GM19372 (cell line): ENCODE measurements around the gene SCGB1C1.
"Not testable (repeated sequence)": the region's sequence is repeated elsewhere in the genome, so short reads cannot be mapped to it uniquely, and the experiment has no call there.

ENCODE experiments used
- ATAC-seq: cut with Tn5 transposase; IDR thresholded peaks from one replicate; pipeline ENCODE4 v1.9.1; 2021; ENCODE audit warnings: mild to moderate bottlenecking, low read depth, moderate library complexity; ENCODE audit not compliant: unreplicated experiment

SCGB1C1 gene

DNA sequence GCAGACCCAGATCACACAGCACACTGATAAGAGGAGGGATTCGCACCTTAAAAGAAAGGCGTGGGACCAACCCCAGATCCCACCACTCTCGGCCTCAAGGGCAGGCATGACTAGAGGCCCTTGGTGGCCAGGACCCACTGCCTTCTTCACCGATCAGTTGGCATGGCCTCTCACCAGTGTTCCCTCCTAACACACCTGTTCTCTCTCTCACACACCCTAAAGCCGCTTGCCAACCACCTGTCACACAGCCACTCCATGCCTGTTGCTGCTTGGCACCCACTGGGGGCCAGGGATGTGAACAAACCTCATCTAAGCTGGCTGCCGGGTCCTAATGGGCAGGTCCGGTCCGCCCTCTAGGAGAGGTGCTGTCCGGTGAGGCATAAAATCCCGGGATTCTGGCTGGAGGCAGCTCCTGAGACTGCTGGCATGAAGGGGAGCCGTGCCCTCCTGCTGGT is at the start of gene SCGB1C1:
TSS of gene SCGB1C1 (plus strand) at position 405 of the 455 bp plus-strand sequence. CDS start at position 427, 22 bp downstream.
- ATAC-seq: not testable (repeated sequence)

DNA sequence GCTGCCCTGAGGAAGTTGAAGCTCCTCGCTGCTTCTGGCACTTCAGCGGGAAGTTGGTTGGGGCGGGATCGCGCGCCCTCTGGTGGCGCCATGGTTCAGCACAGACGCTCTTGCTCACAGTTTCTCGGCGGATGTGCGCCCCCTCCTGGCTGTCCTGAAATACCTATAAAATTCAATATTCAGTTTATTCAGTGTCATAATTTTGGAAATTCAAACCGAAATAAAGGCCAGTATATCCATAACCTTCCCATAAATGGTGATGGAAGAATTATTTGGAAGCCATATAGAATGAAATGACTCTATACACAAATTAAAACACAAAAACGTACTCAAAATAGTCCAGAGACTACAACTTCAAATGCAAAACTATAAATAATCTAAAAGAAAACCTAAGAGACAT is 12.6 kb upstream of the SCGB1C1 start:
- not testable (repeated sequence) for ATAC-seq

DNA sequence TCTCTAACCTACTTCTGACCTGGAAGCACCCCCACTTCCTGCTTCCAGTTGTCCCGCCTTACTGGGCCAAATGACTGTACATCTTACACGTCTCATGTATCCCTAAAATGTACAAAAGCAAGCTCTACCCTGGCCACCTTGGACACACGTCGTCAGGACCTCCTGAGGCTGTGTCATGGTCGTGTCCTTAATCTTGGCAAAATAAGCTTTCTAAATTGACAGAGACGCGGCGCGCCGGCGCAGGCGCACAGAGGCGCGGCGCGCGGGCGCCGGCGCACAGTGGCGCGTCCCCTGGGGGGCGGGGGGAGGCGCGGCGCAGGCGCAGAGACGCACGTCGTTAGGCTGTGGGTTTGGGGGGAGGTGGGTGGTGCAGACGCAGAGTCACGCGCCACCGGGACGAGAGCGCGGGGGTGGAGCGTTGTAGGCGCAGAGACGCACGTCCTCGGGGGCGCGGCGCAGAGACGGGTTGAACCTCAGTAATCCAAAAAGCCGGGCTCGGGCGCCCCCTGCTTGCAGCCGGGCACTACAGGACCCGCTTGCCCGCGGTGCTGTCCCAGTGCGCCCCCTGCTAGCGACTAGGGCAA is 3.6 kb upstream of the SCGB1C1 start:
- ATAC-seq: peak; percentile 13

DNA sequence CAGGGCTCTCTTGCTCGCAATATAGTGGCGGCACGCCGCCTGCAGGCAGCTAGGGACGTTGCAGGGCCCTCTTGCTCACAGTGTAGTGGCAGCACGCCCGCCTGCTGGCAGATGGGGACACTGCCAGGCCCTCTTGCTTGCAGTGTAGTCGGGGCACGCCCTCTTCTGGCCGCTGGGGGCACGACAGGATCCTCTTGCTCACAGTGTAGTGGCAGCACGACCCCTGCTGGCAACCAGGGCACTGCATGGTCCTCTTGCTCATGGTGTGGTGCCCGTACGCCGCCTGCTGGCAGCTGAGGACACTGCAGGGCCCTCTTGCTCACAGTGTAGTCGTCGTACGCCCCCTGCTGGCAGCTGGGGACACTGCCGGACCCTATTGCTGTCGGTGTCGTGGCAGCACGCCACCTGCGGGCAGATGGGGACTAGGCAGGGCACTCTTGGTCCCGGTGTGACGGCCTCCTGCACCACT is 3.0 kb upstream of the SCGB1C1 start:
- peak; percentile 65 for ATAC-seq

DNA sequence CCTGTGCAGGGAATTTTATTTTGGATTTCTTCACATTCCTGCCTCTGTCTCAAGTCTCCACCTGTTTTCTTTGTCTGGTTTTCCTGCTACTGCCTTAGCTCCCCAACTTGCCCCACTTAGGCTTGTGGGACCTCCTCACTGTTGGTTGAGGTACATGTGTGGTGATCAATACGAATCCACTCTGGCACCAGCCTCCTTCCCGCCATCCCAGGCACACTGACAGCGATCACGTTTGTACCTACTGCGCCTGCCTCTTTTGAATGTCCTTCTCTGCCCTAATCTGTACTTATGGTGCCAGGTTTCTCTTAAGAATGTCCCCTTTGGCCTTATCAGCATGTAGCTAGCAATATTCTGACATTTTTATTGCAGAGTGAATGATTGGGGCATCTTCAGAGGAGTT is 2.3 kb upstream of the SCGB1C1 start:
- not testable (repeated sequence) for ATAC-seq

DNA sequence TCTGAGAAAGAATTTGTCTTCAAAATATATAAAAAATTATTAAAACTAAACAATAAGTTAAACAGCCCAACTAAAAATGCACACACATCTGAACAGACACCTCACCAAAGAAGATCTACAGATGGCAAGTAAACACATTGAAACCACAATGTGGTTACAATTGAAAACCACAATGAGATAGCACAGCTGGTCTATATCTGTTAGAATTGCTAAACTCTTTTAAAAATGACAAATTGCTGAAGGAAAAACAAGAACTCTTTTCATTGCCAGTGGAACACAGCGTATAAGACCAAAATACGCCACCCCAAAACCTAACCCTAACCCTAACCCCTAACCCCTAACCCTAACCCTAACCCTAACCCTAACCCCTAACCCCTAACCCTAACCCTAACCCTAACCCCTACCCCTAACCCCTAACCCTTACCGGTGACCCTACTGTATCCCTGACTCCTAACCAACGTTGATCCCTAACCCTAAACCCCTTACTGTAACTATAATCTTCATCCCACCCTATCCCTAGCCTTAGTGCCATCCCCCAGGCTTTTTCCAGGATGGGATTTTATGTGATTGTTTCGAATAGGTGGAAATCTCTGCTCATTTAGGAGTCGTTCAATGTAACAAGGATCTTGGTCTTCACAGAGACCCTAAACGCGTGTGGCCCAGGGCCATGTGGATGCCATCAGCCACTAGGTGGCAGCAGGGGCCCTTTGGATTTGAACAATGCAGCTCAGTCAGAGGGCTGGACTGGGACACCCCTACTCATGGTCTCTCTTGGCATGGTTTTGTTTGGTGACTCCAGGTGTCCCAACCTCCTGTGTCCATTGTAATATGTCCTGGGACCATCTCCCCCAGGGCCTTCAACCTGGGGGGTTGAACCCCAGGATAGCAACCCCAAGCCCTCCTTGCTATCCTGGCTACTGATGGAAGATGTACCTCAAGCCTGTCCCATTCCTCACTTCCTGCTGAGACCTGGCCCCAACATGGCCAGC is 1.1 kb upstream of the SCGB1C1 start:
- not testable (repeated sequence) for ATAC-seq

DNA sequence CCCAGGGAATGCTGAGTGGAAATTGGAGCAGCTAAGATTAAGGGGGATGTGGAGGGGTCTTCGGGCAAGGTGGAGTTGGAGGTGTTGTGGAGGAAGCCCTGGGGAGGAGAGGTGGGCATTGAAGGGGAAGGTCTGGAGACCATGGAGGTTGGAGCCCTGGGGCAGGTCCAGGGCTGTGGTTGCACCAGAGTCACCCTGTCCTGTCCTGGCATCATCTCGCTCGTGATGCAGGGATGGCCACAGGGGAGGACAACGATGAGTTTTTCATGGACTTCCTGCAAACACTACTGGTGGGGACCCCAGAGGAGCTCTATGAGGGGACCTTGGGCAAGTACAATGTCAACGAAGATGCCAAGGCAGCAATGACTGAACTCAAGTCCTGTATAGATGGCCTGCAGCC is 603 bp downstream of the SCGB1C1 start:
- ATAC-seq: not testable (repeated sequence)

DNA sequence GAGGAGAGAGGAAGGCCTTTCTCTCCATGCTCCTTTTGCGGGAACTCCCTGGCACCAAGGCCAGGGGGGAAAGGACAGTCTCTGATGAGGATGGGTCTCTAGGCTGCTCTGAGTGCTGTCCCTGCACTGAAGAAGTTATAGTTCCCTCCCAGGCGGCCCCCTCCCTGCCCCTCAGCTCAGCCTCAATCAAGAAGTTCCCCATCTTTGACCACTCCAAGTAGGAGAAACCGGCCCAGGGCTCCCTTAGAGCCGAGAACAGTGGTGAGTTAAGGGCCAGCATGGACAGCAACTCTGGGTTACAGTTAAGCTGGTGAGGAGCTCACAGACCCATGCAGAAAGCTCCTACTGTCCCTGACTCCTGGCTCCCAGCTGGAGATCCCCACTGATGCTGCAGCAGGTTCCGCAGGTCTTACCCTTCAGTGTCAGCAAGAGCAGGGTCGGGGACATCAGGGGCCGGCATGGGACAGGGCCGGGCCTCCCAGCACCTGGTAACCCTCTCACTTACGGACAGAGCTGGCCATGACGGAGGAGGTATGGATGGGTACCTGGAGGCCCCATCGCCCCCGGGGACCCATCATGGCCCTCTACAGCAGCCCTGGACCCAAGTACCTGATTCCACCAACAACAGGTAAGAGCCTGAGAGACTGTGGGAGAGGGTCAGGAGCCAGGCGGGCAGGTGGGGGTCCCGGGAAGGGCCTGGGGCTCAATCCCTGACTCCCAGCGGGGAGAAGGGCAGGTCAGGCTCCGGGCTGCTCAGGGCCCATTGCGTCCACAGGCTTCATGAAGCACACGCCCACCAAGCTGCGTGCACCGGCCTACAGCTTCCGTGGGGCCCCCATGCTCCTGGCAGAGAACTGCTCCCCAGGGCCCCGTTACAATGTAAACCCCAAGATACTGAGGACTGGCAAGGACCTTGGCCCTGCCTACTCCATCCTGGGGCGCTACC is 4.2 kb downstream of the SCGB1C1 start:
- no peak for ATAC-seq

DNA sequence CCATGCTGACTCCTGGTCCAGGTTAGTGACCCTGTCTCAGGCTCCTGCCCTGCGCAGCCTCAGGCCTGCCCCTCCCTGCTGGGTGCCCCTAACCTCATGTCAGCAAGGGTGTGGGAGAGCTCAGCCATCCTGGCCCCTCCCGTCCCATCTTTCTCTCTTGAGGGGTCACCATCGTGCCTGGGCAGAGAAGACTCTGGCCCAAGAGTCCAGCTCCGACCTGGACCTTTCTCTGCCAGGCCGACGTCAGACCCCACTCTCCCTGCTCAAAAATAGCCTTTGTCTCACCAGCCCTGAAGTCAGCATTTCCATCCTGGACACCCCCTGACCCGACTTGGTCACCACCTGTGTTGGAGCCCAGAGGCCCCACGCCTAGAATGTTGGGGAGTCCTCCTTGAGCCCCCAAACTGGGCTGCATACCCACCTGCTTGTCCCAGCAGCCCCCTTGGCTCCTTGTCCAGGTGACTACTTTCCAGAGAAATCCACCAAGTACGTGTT is 4.9 kb downstream of the SCGB1C1 start:
- ATAC-seq: no peak

DNA sequence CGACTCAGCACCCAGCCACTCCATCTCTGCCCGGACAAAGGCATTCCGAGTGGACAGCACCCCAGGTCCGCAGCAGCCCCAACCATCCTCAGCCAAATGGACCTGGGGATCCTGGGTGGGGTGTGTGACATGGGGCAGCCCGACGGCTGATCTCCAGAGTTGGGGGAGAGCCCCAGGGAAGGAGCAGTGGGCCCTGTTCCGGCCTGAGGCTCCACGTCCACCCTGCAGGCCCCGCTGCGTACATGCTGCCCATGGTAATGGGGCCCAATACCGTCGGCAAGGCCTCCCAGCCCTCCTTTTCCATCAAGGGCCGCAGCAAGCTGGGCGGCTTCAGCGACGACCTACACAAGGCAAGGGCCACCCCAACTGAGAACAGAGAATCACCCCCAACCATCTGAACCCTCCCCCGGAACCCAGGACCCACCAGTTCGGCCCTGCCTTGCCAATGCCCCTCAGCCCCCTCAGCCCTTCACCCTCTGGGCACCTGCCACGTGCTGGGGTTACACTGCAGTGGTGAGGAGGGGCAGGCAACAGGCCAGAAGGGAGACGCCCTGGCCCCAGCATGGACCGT is 5.4 kb downstream of the SCGB1C1 start:
- no peak for ATAC-seq

DNA sequence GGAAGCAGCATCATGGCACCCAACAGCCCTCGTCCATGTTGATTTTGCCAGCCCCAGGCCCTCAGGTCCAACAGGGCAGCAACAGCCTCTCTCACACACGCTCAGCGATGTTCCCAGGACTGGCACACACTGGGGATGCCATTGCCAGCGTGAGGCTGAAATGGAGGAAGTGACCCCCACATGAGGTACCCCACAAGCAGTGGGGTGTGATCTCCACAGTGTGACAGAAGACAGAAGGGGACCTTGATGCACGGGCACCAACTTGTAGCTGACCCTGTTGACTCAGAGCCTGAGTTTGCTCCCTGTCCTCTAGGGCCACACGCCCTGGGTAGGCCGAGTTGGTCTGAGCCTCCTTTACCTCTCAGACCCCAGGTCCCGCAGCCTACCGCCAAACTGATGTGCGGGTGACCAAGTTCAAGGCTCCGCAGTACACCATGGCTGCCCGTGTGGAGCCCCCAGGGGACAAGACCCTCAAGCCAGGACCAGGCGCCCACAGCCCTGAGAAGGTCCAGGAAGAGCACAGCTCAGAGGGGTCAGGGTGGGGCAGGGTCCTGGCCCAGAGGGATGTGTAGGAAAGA is 6.2 kb downstream of the SCGB1C1 start:
- ATAC-seq: no peak

DNA sequence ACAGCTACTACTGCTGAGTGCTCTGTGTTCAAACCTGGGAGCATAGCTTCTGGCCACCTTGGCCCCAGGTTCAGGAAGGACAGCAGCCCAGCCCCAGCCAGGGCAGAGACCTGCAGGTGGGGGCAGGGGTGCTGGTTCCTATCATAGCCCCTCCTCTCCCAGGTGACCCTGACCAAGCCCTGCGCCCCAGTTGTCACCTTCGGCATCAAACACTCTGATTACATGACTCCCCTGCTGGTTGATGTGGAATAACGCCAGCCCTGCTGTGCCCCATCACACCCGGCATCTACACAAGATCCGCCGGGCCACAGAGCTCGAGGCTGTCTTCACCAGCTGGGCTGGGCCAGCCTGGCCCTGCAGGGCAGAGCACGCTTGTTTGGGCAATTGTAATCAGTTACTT is 6.9 kb downstream of the SCGB1C1 start:
- no peak for ATAC-seq

DNA sequence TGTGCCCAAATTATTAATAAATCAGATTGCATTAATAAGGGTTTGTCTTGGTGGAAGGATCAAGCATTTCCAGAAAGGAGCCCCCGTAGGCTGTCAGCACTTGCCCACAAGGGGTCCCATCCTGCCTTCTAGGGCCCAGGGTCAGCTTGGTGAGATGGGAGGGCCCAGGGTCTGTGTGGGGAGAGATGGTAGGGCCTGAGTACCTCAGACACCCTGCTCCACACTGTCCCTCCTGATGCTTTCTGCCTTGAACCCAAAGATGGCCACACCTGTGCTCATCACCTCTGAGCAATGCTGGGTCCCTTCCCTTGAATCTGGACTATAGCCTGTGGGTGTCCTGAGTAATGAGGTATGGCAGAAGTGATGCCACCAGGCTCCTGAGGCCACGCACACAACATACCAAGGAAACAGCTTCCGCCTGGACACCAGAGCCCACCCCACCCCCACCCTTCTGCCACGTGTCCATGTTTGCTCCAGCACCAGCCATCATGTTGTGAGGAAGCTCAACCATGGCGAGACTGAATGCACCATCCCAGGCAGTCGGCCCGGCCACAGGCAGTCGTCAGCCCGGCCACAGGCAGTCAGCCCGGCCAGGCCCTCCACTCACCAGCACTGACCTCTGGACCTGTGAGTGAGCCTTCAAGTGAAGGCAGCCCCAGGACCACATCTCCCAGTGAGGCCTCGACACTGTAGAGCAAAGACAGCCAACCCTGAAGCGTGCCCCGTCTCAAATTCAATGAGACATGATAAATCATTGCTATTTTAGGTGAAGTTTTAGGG is 7.5 kb downstream of the SCGB1C1 start:
- ATAC-seq: no peak

DNA sequence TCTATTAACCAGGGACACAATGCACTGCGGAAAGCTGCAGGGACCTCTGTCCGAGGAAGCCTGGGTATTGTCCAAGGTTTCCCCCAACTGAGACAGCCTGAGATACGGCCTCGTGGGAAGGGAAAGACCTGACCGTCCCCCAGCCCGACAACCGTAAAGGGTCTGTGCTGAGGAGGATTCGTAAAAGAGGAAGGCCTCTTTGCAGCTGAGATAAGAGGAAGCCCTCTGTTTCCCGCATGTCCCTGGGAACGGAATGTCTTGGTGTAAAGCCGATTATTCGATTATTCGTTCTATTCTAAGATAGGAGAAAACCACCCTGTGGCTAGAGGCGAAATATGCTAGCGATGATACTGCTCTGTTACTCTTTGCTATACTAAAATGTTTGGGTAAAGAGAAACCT is 9.1 kb downstream of the SCGB1C1 start:
- no peak for ATAC-seq

DNA sequence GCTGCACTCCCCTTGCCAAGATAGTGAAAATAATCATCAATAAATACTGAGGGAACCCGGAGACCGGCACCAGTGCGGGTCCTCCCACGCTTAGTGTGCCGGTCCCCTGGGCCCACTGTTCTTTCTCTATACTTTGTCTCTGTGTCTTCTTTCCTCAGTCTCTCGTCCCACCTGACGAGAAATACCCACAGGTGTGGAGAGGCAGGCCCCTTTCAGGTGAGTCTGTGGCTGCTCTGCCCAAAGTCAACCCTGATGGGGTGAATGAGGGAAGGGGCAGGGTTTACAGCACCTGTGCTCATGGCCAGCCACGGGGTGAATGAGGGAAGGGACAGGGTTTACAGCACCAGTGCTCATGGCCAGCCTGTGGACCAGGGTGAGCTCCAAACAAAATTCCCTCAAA is 9.6 kb downstream of the SCGB1C1 start:
- no peak for ATAC-seq

DNA sequence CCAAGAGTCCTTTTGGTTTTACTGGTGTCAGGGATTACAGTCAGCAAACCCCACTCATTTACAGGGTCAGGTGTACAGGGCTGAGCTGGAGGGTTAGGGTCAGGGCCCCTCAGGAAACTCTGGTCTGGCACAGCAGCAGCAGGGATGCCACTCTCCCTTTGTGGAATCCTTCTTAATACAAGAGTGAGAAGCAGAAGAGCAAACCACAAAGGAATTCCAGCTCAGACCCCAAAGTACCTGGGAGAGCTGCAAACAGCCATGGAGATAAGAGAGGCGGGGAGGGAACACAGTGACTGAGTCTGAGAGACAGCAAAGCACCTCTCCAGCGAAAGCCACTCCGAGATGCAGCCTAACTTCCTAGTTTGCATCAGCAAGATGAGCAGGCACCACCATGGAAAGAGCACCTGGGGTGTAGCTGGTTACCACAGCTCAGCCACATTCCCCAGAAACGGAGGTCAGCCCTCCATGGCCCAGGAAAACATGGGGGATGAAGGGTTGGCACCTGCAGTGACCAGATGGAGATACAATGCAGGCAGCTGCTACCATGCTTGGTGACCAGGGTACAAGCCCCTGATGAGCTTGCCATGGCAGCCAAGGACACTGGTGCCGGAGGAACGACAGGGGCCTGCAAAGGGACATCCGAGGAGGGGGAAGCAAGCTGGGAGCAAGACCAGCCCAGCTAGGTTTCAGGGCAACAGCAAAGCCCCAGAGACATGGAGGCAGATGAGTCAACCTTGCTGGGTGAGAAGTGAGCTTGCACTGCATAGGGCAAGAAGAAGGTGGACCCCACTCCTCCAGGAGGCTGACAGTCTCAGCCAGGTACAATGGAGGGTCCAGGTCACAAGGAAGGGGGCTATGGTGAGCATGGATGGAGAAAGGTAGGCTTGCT is 10.4 kb downstream of the SCGB1C1 start:
- no peak for ATAC-seq

DNA sequence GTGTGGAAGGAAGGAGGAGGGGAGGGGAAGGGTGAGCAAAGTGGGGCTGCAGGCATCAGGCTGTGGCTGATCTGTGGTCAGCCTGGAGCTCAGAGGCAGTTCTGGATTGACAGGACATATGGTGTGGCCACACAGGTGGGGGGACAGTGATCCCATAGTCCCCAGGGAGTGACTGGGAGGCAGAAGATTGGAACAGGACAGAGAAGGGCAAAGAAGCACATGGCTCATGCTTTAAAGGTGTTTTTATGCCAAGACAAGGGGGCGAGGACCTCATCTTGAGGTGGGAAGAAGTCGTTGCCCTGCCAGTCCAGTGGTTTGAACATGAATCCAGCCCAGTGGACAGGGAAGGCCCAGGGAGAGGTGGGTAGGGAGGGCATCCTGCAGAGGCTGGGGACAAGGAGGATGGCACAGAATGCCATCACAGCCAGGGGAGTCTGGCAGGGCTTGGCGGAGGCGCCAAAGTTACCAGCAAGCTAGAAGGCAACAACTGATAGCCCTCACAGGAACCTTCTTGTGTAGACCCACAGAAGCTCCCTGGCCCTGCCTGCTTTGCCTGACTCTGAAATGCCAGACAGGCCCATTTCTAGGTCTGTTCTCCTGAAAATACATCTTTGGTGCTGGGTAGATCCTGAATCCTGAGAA is 11.2 kb downstream of the SCGB1C1 start:
- ATAC-seq: no peak
